Mucosa of rectum (tissue), 2 donors: ENCODE results near the gene SLC9A7.
A peak's percentile ranks its signal among the peaks of the same experiment; 100 is the strongest.

Source experiments
- H3K27ac ChIP-seq, 2 donors: one replicate each; pipeline ENCODE4 v1.7.0; 2013; ENCODE audit warnings: inconsistent platforms in 2 of 2, low read depth in 2 of 2, low read length in 2 of 2
- H3K27me3 ChIP-seq, 2 donors: one replicate each; pipeline ENCODE4 v1.7.0; 2013; ENCODE audit warnings: low read length in 2 of 2; ENCODE audit not compliant: control insufficient read depth in 2 of 2, insufficient read depth in 2 of 2
- H3K36me3 ChIP-seq, 2 donors: one replicate each; pipeline ENCODE4 v1.7.0; 2013; ENCODE audit warnings: low read length in 2 of 2; ENCODE audit not compliant: control insufficient read depth in 2 of 2, insufficient read depth in 2 of 2
- H3K4me1 ChIP-seq, 2 donors: one replicate each; pipeline ENCODE4 v1.7.0; 2013; ENCODE audit warnings: low read length in 2 of 2, mild to moderate bottlenecking in 1 of 2; ENCODE audit not compliant: control insufficient read depth in 2 of 2, insufficient read depth in 2 of 2
- H3K4me3 ChIP-seq, 2 donors: one replicate each; pipeline ENCODE4 v1.7.0; 2013; ENCODE audit warnings: low read length in 2 of 2
- H3K9ac ChIP-seq, 2 donors: one replicate each; pipeline ENCODE4 v1.7.0; 2013; ENCODE audit warnings: low read length in 2 of 2, low read depth in 1 of 2, mild to moderate bottlenecking in 1 of 2
- H3K9me3 ChIP-seq, 2 donors: one replicate each; pipeline ENCODE4 v1.7.0; 2013; ENCODE audit warnings: low read length in 2 of 2; ENCODE audit not compliant: control insufficient read depth in 2 of 2
- donor health status: healthy.
- donor health status: Normal muscosa, but diverticular disease.

SLC9A7 gene

DNA sequence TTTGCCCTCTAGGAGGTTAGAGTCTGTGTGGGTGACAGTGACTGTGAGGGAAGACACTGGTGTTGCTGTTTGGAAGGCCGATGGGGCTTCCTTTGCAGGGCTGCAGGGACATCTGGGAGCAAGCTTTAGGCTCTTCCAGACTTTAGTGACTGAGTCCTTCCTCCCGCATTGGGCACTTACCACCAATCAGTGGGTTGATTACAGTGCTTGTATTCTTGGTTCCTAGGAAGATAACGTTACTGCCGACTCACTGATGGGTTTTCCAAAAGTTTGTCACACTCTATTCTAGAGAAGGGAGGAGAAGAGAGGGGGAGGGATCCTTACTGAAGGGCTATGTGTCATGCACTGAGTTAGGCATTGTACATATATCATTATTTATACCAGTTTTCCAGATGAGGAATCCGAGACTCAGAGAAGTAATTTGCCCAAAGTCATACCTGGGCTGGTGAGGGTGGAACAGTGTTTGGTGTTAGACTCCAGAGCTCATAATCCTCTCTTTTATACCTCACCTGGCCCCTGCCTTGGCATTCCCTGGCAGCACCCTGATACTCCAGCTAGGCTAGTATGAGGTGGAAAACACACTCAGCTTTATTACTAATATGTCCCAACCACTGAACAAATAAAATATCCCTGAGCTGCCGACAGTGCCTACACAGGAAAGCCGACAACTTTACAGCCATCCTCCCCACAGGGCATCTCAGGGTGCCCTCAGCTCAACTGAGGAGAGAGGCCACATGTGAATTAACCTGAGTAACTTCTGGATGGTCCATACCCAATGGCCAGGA is 181.5 kb downstream of the SLC9A7 start:
- no peaks in the 10 kb centered on the region for H3K36me3 ChIP-seq
- H3K27ac ChIP-seq, result no peak overlapping the region
- peaks cover 0 to 2% of the 10 kb centered on the region in 2 donors for H3K27me3 ChIP-seq
- no peak overlapping the region for H3K4me3 ChIP-seq
- H3K9me3 ChIP-seq, result no peaks in the 10 kb centered on the region
- no peak overlapping the region for H3K9ac ChIP-seq
- H3K4me1 ChIP-seq, result peaks cover 2 to 7% of the 10 kb centered on the region in 2 donors

DNA sequence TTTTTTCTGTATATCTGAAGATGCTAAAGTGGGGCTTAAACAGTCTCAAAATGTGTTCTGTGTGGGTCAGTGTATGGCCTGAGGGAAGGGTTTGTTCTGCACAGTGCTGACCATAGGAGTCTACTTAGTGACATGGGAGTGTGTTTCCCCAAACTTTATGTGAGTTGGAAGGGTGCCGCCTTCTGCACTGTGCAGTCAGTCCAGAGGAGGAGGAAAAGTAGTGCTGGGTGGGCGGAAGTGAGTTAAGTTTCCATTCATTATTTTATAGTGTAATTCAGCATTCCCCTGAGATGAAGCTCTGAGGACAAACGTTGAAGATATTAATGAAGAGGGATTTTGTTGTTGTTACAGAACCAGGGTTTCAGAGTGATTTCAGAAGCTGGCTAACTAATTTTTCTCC is 182.5 kb downstream of the SLC9A7 start:
- no peaks in the 10 kb centered on the region for H3K36me3 ChIP-seq
- H3K9ac ChIP-seq, result no peak overlapping the region
- peaks cover 0 to 2% of the 10 kb centered on the region in 2 donors for H3K27me3 ChIP-seq
- no peak overlapping the region for H3K4me3 ChIP-seq
- H3K9me3 ChIP-seq, result no peaks in the 10 kb centered on the region
- H3K4me1 ChIP-seq, result peaks cover 2 to 7% of the 10 kb centered on the region in 2 donors
- H3K27ac ChIP-seq, result no peak overlapping the region

DNA sequence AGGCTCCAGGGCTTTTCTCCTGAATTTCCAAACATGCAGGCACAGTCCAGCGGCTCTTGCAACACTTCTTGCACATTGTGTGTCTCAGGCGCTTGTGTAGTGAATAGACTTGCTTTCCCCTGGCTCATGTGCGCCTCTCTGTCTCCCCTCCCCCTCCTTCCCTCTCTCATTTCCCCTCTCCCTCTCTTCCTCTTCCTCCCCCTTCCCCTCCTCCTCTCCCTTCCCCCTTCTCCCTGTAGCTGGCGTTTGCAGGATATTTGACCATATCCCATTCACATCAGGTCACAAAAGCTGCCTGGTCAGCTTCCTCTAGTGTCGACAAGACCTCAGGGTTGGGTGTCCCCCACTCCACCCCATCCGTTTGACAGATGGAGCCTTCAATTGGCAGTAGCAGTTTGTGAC is 182.9 kb downstream of the SLC9A7 start:
- peaks cover 2 to 7% of the 10 kb centered on the region in 2 donors for H3K4me1 ChIP-seq
- H3K36me3 ChIP-seq, result no peaks in the 10 kb centered on the region
- H3K9me3 ChIP-seq, result no peaks in the 10 kb centered on the region
- H3K4me3 ChIP-seq, result peak overlapping the region in 1 of 2 donors; percentile 70
- H3K27me3 ChIP-seq, result peaks cover 0 to 2% of the 10 kb centered on the region in 2 donors
- peak overlapping the region in 1 of 2 donors; percentile 34 for H3K9ac ChIP-seq
- no peak overlapping the region for H3K27ac ChIP-seq

DNA sequence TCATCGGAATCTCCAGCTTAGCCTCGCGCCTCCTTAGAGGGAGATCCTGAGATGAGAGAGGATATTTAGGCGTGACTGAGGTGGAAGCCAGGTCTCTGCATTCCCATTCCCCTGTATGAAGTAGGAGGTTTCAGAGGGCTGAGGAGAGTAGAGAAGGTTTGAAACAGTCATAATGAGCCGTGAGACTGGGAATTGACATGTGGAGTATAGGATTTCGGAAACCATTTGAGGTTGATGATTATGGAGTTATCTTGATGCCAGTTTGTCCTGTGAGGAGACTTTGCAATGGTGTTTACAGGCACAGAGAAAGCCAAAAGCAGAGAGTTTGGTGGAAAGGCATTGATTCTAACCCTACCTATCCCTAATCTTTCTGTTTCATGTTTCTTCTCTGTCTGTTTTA is 183.3 kb downstream of the SLC9A7 start:
- Histone ChIP-seq H3K27me3 (peaks cover 0 to 2% of the 10 kb centered on the region in 2 donors), H3K36me3 (no peaks in the 10 kb centered on the region), H3K4me3 (peak overlapping the region; percentile 65 to 70), H3K9me3 (no peaks in the 10 kb centered on the region), H3K27ac (no peak overlapping the region), H3K4me1 (peaks cover 2 to 7% of the 10 kb centered on the region in 2 donors), H3K9ac (no peak overlapping the region)

DNA sequence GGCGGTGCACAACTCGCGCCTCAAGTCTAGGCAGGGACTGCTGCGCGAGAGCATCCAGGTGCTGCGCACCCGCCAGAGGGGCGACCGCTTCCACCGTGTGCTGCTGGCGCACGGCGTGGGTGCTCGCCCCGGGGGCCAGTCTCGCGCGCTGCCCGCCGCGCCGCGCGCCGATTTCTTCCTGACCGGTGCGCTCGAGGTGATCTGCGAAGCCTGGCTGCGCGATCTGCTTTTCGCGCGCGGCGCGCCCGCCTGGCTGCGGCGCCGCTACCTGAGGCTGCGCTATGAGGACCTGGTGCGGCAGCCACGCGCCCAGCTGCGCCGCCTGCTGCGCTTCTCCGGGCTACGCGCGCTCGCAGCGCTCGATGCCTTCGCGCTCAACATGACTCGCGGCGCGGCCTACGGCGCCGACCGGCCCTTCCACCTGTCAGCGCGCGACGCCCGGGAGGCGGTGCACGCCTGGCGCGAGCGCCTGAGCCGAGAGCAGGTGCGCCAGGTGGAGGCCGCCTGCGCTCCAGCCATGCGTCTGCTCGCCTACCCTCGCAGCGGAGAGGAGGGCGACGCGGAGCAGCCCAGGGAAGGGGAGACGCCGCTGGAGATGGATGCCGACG is 184.0 kb downstream of the SLC9A7 start:
- H3K9ac ChIP-seq, result peak overlapping the region in 1 of 2 donors; percentile 61
- H3K36me3 ChIP-seq, result no peaks in the 10 kb centered on the region
- peak overlapping the region; percentile 65 to 70 for H3K4me3 ChIP-seq
- H3K4me1 ChIP-seq, result peaks cover 2 to 7% of the 10 kb centered on the region in 2 donors
- peaks cover 0 to 2% of the 10 kb centered on the region in 2 donors for H3K27me3 ChIP-seq
- no peaks in the 10 kb centered on the region for H3K9me3 ChIP-seq
- no peak overlapping the region for H3K27ac ChIP-seq

DNA sequence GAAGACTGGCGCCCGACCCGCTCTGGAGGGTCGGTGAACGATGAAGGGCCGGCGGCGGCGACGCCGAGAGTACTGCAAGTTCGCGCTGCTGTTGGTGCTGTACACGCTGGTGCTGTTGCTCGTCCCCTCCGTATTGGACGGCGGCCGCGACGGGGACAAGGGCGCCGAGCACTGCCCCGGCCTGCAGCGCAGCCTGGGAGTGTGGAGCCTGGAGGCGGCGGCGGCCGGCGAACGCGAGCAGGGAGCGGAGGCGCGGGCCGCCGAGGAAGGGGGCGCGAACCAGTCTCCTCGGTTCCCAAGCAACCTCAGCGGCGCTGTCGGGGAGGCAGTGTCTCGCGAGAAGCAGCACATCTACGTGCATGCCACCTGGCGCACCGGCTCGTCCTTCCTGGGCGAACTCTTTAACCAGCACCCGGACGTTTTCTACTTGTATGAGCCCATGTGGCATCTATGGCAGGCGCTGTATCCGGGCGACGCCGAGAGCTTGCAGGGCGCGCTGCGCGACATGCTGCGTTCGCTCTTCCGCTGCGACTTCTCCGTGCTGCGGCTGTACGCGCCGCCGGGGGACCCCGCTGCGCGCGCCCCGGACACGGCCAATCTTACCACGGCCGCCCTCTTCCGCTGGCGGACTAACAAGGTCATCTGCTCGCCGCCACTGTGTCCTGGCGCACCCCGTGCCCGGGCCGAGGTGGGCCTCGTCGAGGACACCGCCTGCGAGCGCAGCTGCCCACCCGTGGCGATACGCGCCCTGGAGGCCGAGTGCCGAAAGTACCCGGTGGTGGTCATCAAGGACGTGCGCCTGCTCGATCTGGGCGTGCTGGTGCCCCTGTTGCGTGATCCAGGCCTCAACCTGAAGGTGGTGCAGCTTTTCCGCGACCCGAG is 184.8 kb downstream of the SLC9A7 start:
- H3K27me3 ChIP-seq, result peaks cover 0 to 2% of the 10 kb centered on the region in 2 donors
- no peaks in the 10 kb centered on the region for H3K36me3 ChIP-seq
- peak overlapping the region in 1 of 2 donors; percentile 61 for H3K9ac ChIP-seq
- H3K4me1 ChIP-seq, result peaks cover 2 to 7% of the 10 kb centered on the region in 2 donors
- H3K27ac ChIP-seq, result peak overlapping the region; percentile 61 to 67
- H3K4me3 ChIP-seq, result peak overlapping the region; percentile 65 to 70
- H3K9me3 ChIP-seq, result no peaks in the 10 kb centered on the region

DNA sequence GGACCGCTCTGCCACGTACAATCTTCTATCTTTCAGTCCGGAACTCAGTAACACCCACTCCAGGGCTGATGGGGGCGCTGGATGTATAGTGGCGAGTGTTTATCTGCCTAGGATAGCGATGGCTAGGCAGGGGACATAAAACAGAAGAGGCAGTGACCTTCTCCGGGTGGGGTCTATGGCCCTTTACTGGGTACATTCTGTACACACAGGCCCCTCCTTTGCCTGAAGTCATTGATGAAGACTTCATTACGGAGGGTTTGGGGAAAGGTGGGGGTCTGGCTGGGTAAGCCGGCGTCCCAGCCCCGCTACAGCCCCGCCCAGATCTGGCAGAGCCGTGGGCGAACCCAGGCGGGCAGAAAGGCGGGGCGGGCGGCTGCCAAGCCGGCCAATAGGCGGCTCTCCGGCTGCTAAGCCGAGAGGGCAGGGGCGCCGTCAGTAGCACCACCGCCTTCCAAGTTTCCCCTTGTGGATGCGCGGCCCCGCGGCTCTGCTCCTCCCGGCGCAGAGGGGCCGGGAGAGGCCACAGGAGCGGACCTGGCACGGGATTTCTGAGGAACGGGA is 185.5 kb downstream of the SLC9A7 start, which contains the start of gene CHST7:
TSS of gene CHST7 (plus strand) at position 435 of the 561 bp plus-strand sequence. CDS start 167 bp downstream, outside the sequence.
- Histone ChIP-seq H3K9me3 (no peaks in the 10 kb centered on the region), H3K36me3 (no peaks in the 10 kb centered on the region), H3K4me3 (peak within 1 kb of the TSS; percentile 65 to 70), H3K27ac (peak within 1 kb of the TSS; percentile 61 to 67), H3K4me1 (peaks cover 2 to 7% of the 10 kb centered on the region in 2 donors), H3K27me3 (peaks cover 0 to 2% of the 10 kb centered on the region in 2 donors), H3K9ac (peak within 1 kb of the TSS in 1 of 2 donors; percentile 61)

DNA sequence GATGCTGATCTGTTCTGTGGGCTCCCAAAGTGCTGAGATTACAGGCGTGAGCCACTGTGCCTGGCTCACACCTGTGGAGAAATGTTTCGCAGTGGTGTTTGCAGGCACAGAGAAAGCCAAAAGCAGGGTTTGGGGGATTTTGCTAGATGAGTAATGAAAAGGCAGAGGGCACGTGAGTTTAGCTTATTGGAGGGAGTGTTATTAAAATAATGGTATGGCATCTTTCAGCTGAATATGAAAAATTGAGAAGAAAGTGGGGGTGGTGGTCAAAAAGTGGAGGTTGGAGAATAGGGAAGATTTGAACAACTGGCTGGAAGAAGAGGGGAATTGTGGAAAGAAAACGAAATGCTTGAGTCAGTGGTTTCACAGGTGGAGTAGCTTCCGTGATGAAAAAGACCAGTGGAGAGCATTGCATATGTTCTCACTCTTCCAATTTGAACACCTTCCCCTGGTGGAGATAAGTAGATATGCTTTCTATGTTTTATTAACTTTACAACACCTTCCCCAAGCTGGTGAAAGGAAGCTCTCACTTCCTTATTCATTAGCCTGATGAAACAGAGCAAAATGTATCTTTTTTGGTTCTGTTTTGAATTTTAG is 186.5 kb downstream of the SLC9A7 start:
- no peak overlapping the region for H3K27ac ChIP-seq
- H3K9ac ChIP-seq, result no peak overlapping the region
- H3K4me3 ChIP-seq, result no peak overlapping the region
- peaks cover 2 to 12% of the 10 kb centered on the region in 2 donors for H3K4me1 ChIP-seq
- no peaks in the 10 kb centered on the region for H3K9me3 ChIP-seq
- H3K27me3 ChIP-seq, result peaks cover 0 to 2% of the 10 kb centered on the region in 2 donors
- no peaks in the 10 kb centered on the region for H3K36me3 ChIP-seq
